Neuron (in vitro differentiated cells): ENCODE measurements around the gene RHBDL3.
A peak's percentile ranks its signal among the peaks of the same experiment; 100 is the strongest.

Experiments
- H2AFZ ChIP-seq: one replicate; pipeline ENCODE4 v1.6.1; 2013; ENCODE audit warnings: low read depth, mild to moderate bottlenecking, inconsistent platforms, low read length, moderate library complexity
- H3K27me3 ChIP-seq: one replicate; pipeline ENCODE4 v1.6.1; 2013; ENCODE audit warnings: low read length; ENCODE audit not compliant: insufficient read depth
- H3K36me3 ChIP-seq: one replicate; pipeline ENCODE4 v1.6.1; 2013; ENCODE audit warnings: low read length; ENCODE audit not compliant: insufficient read depth
- H3K4me1 ChIP-seq: one replicate; pipeline ENCODE4 v1.6.1; 2013; ENCODE audit warnings: low read length; ENCODE audit not compliant: insufficient read depth
- H3K4me3 ChIP-seq: 2 replicates; pipeline ENCODE4 v1.5.1; 2013; ENCODE audit warnings: mild to moderate bottlenecking, low read length, moderate library complexity
- H3K9me3 ChIP-seq: one replicate; pipeline ENCODE4 v1.6.1; 2013; ENCODE audit warnings: low read length

Gene RHBDL3

GRCh38 chr17:32327911-32328310 lies 62.3 kb downstream of the RHBDL3 start:
- no peaks in the 10 kb centered on the region for H3K27me3 ChIP-seq
- H3K9me3 ChIP-seq, result no peaks in the 10 kb centered on the region
- no peaks in the 10 kb centered on the region for H3K4me1 ChIP-seq
- H2AFZ ChIP-seq, result no peak overlapping the region
- peaks cover 17% of the 10 kb centered on the region for H3K36me3 ChIP-seq
- H3K4me3 ChIP-seq, result no peak overlapping the region

- peaks cover 35% of the 10 kb centered on the region for H3K36me3 ChIP-seq
- H3K9me3 ChIP-seq, result no peaks in the 10 kb centered on the region
- H3K4me1 ChIP-seq, result no peaks in the 10 kb centered on the region
- H3K4me3 ChIP-seq, result no peak overlapping the region
- H3K27me3 ChIP-seq, result no peaks in the 10 kb centered on the region
- no peak overlapping the region for H2AFZ ChIP-seq
Measured at GRCh38 chr17:32330147-32330546, 64.5 kb downstream of the RHBDL3 start.

- Histone ChIP-seq H2AFZ (no peak overlapping the region), H3K9me3 (no peaks in the 10 kb centered on the region), H3K27me3 (no peaks in the 10 kb centered on the region), H3K4me1 (no peaks in the 10 kb centered on the region), H3K4me3 (no peak overlapping the region), H3K36me3 (peaks cover 37% of the 10 kb centered on the region)
Measured at GRCh38 chr17:32331243-32332040, 65.8 kb downstream of the RHBDL3 start.

- Histone ChIP-seq H3K4me1 (no peaks in the 10 kb centered on the region), H3K36me3 (peaks cover 53% of the 10 kb centered on the region), H3K4me3 (no peak overlapping the region), H3K9me3 (no peaks in the 10 kb centered on the region), H2AFZ (no peak overlapping the region), H3K27me3 (no peaks in the 10 kb centered on the region)
Measured at GRCh38 chr17:32333187-32333586, 67.6 kb downstream of the RHBDL3 start.

- H3K36me3 ChIP-seq, result peaks cover 59% of the 10 kb centered on the region
Measured at GRCh38 chr17:32335046-32335445, 69.4 kb downstream of the RHBDL3 start.

GRCh38 chr17:32335687-32336086 lies 70.1 kb downstream of the RHBDL3 start:
- H3K4me1 ChIP-seq, result no peaks in the 10 kb centered on the region
- H3K4me3 ChIP-seq, result no peak overlapping the region
- peaks cover 59% of the 10 kb centered on the region for H3K36me3 ChIP-seq
- H2AFZ ChIP-seq, result no peak overlapping the region
- no peaks in the 10 kb centered on the region for H3K9me3 ChIP-seq
- H3K27me3 ChIP-seq, result no peaks in the 10 kb centered on the region

More at GRCh38 chr17:32335046-32335445, 69.4 kb downstream of the RHBDL3 start:
- no peak overlapping the region for H2AFZ ChIP-seq
- H3K9me3 ChIP-seq, result no peaks in the 10 kb centered on the region
- H3K27me3 ChIP-seq, result no peaks in the 10 kb centered on the region
- H3K4me3 ChIP-seq, result no peak overlapping the region
- no peaks in the 10 kb centered on the region for H3K4me1 ChIP-seq

- no peaks in the 10 kb centered on the region for H3K9me3 ChIP-seq
- H3K4me1 ChIP-seq, result peaks cover 13% of the 10 kb centered on the region
- no peaks in the 10 kb centered on the region for H3K27me3 ChIP-seq
Measured at GRCh38 chr17:32341141-32341856, 75.7 kb downstream of the RHBDL3 start.

GRCh38 chr17:32341857-32342602 lies 76.4 kb downstream of the RHBDL3 start, which contains the start of gene C17orf75:
TSS of gene C17orf75 (minus strand) at chr17:32342173. CDS start at chr17:32342139, 34 bp downstream.
- peaks cover 20% of the 10 kb centered on the region for H3K36me3 ChIP-seq
- peak within 1 kb of the TSS; percentile 58 for H3K4me3 ChIP-seq
- peak within 1 kb of the TSS; percentile 78 for H2AFZ ChIP-seq
- peaks cover 13% of the 10 kb centered on the region for H3K4me1 ChIP-seq
- no peaks in the 10 kb centered on the region for H3K9me3 ChIP-seq
- H3K27me3 ChIP-seq, result no peaks in the 10 kb centered on the region

More at GRCh38 chr17:32341141-32341856, 75.7 kb downstream of the RHBDL3 start:
- peak overlapping the region; percentile 21 for H2AFZ ChIP-seq
- H3K4me3 ChIP-seq, result peak overlapping the region; percentile 58
- peaks cover 26% of the 10 kb centered on the region for H3K36me3 ChIP-seq

- Histone ChIP-seq H3K27me3 (no peaks in the 10 kb centered on the region), H3K36me3 (peaks cover 15% of the 10 kb centered on the region), H2AFZ (peak overlapping the region; percentile 78), H3K9me3 (no peaks in the 10 kb centered on the region), H3K4me3 (peak overlapping the region; percentile 58), H3K4me1 (peaks cover 13% of the 10 kb centered on the region)
Measured at GRCh38 chr17:32342603-32343325, 77.1 kb downstream of the RHBDL3 start.

- H3K36me3 ChIP-seq, result no peaks in the 10 kb centered on the region
- H3K4me1 ChIP-seq, result peaks cover 15% of the 10 kb centered on the region
- H3K4me3 ChIP-seq, result no peak overlapping the region
- no peak overlapping the region for H2AFZ ChIP-seq
- H3K9me3 ChIP-seq, result no peaks in the 10 kb centered on the region
- no peaks in the 10 kb centered on the region for H3K27me3 ChIP-seq
Measured at GRCh38 chr17:32345951-32346600, 80.4 kb downstream of the RHBDL3 start.

- no peaks in the 10 kb centered on the region for H3K27me3 ChIP-seq
- H2AFZ ChIP-seq, result no peak overlapping the region
- no peaks in the 10 kb centered on the region for H3K9me3 ChIP-seq
- peaks cover 12% of the 10 kb centered on the region for H3K36me3 ChIP-seq
- peaks cover 15% of the 10 kb centered on the region for H3K4me1 ChIP-seq
- H3K4me3 ChIP-seq, result no peak overlapping the region
Measured at GRCh38 chr17:32348483-32348800, 82.8 kb downstream of the RHBDL3 start.

GRCh38 chr17:32349503-32349853 lies 83.8 kb downstream of the RHBDL3 start:
- H3K4me1 ChIP-seq, result peaks cover 15% of the 10 kb centered on the region
- no peaks in the 10 kb centered on the region for H3K27me3 ChIP-seq
- peaks cover 19% of the 10 kb centered on the region for H3K36me3 ChIP-seq
- H3K4me3 ChIP-seq, result peak overlapping the region; percentile 76
- peak overlapping the region; percentile 49 for H2AFZ ChIP-seq
- no peaks in the 10 kb centered on the region for H3K9me3 ChIP-seq
